HG03439 (cell line): ENCODE measurements around the gene ESYT1.
A peak's percentile ranks its signal among the peaks of the same experiment; 100 is the strongest.
"Not testable (repeated sequence)": the region's sequence is repeated elsewhere in the genome, so short reads cannot be mapped to it uniquely, and the experiment has no call there.

Source experiments
- ATAC-seq: cut with Tn5 transposase; IDR thresholded peaks from one replicate; pipeline ENCODE4 v1.9.1; 2021; ENCODE audit warnings: mild to moderate bottlenecking, moderate library complexity; ENCODE audit not compliant: unreplicated experiment

Gene ESYT1

DNA sequence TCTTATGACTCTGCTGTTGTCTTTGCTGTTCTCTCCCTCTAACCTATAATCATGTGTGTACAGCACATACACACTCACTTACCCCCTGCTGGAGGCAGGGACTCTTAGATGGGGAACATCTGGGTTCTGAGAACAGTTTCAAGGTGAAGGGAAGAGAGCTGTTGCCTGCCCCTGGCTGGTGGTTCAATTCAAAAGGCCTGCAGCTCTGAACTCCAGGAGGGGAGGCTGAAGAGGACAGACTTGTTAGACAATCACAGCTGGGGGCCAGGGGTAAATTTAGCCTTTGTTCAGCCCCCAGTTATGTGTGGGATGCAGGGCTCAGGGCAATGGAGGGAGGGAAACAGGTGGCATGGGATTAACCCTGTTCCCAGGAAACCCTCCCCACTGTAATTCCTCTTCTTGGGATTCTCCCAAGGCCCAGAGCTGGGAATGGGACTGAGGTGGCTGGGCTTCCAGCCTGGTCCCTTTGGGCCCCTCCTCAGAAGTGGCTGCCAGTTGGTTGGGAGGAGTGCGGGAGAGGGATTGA is 26.2 kb downstream of the ESYT1 start:
- ATAC-seq, result no peak

DNA sequence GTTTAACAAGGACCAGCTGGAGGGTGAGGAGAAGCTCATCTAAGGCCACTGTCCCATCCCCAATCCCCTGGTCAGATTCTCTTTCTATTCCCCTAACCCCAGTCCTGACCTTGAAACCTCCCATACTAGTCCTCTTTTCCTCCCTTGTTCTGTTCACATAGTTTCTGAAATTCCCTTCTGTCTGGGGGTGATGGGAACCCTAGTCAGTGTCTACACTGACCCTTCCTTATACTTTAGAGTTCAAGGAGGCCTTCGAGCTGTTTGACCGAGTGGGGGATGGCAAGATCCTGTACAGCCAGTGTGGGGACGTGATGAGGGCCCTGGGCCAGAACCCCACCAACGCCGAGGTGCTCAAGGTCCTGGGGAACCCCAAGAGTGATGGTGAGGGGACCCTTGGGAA is 26.8 kb downstream of the ESYT1 start:
- ATAC-seq, result no peak

DNA sequence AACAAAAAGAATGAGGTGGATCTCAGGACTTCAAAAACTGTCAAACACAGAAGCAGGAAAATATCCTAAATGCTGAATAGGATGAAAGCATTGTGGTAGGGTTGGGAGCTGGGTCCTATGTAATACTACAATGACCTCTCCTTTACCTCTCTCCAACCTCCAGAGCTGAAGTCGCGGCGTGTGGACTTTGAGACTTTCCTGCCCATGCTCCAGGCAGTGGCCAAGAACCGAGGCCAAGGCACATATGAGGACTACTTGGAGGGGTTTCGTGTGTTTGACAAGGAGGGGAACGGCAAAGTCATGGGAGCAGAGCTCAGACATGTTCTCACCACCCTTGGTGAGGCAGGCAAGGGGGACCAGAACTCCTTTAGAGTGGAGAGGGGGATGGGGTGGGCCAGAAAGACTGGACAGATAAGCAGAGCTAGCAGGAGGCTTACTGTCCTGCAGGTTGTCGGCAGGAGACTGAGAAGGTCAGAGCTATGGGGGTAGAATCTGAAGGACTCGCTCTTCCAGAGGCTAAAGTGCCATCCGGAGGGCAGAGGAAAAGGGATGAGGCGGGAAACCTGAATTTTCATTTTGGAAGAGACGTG is 27.3 kb downstream of the ESYT1 start:
- no peak for ATAC-seq

DNA sequence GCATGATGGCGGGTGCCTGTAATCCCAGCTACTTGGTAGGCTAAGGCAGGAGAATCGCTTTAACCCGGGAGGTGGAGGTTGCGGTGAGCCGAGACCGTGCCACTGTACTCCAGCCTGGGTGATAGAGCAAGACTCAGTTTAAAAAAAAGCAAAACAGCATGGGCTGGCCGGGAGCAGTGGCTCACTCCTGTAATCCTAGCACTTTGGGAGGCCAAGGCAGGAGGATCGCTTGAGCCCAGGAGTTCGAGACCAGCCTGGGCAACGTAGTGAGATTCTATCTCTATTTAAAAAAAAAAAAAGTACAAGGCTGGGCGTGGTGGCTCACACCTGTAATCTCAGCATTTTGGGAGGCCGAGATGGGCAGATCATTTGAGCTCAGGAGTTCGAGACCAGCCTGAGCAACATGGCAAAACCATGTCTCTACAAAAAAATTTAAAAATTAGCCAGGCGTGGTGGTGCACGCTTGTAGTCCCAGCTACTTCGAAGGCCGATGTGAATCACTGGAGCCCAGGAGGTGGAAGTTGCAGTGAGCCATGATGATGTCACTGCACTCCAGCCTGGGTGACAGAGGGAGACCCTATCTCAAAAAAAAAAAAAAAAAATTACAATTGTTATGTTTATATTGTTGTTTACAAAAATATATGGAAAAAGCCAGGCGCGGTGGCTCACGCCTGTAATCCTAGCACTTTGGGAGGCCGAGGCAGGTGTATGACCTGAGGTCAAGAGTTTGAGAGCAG is 28.6 kb downstream of the ESYT1 start:
- ATAC-seq, result not testable (repeated sequence)

GRCh38 chr12:56157201-56158028 is 29.3 kb downstream of the ESYT1 start:
- ATAC-seq, result peak; percentile 16

- ATAC-seq, result peak; percentile 84
These were observed 30.2 kb downstream of the ESYT1 start, which contains the start of gene MYL6 for GRCh38 chr12:56158029-56158925. Gene MYL6 (plus strand): TSS chr12:56158359. CDS start chr12:56158402, 43 bp downstream.

DNA sequence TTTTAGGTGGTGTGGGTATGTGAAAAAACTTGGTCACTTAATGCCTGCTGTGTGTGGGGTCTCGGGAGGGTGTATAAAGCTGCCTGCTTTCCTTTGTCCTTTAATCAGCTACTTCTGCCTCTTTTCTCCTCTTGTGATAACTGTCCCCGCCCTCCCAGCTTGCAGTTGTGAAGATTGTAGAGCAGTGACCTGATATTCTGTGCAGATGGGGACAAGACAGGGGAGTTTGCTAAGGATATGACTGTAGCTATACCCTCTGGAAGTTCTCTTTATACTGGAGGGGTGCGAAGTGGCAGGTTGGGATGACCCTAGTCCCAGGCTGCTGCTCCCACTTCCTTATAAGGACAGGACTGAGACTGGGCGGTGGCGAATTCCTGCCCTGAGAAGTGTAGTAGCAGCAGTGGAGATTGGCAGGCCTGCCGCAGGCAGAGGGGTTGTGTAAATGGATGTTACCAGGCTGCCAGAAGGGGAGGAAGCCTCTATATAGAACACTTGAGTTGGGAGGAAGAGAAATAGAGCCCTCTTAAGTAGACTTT is 30.9 kb downstream of the ESYT1 start:
- no peak for ATAC-seq

DNA sequence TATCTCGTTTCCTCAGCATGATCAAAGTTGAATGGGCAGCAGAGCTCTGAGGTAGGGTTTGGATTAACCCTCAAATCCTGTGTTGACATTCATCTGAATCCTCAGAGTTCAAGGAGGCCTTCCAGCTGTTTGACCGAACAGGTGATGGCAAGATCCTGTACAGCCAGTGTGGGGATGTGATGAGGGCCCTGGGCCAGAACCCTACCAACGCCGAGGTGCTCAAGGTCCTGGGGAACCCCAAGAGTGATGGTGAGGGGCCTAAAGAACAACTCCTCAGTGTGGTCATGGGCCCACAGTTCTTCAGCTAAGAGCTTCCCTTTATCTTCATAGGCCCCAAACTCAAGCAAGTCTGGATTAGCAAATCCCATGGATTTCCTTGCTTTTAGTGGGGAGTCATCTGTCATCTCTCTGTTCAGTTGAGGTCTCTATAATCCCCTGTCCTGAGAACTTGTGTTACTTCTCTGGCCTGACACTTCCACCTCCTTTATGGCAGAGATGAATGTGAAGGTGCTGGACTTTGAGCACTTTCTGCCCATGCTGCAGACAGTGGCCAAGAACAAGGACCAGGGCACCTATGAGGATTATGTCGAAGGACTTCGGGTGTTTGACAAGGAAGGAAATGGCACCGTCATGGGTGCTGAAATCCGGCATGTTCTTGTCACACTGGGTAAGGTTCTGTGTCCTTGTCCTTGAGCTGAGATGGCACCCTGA is 31.6 kb downstream of the ESYT1 start:
- no peak for ATAC-seq

DNA sequence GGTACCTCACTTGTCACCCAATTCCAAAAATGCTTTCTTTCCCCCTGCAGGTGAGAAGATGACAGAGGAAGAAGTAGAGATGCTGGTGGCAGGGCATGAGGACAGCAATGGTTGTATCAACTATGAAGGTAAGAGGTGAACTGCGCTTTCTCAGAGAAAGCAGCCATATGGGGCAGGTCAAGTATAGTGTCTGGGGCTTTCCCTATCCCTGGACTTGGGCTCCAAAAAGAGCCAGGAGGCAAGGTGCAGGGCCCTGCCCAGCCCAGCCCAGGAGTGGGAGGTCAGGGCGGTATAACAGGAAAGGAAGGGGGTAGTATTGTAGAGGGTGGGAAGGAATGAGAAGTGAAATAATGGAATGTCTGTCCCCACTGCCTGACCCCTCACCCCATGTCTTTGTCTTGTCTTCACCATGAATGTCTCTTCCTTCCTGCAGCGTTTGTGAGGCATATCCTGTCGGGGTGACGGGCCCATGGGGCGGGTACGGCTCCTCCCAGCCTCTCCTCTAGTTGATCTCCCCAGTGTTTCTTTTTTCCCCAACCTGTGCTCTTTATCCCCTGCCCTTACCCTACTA is 32.2 kb downstream of the ESYT1 start:
- no peak for ATAC-seq

DNA sequence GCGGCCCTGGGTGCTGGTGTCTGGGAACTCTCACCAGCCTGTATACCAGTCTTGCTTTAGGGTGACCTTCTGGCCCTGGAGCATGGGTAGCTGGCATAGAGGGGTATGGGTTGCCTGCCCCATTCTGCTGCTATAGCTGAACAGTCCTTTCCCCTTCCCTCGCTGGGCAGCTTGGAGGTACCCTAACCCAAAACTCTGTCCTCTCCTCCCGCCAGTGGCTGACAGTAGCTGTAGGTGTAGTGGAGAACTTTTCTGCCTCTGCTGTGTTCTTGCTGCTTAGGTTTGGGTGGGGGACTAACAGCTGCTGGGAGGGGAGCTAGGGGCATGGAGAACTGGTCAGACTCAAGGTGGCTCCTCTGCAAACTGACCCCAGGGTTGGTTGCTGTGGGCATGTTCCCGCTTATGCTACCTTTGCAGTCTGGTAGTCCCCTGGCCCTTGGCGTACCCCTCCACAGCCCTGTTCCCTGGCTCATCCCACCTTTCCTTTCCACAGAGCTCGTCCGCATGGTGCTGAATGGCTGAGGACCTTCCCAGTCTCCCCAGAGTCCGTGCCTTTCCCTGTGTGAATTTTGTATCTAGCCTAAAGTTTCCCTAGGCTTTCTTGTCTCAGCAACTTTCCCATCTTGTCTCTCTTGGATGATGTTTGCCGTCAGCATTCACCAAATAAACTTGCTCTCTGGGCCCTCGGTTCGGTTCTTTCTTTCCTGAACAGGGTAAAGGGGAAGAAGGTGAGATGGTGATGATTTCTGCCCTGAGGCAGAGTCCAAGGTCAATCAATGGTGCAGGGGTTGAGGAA is 33.0 kb downstream of the ESYT1 start:
- ATAC-seq, result no peak

DNA sequence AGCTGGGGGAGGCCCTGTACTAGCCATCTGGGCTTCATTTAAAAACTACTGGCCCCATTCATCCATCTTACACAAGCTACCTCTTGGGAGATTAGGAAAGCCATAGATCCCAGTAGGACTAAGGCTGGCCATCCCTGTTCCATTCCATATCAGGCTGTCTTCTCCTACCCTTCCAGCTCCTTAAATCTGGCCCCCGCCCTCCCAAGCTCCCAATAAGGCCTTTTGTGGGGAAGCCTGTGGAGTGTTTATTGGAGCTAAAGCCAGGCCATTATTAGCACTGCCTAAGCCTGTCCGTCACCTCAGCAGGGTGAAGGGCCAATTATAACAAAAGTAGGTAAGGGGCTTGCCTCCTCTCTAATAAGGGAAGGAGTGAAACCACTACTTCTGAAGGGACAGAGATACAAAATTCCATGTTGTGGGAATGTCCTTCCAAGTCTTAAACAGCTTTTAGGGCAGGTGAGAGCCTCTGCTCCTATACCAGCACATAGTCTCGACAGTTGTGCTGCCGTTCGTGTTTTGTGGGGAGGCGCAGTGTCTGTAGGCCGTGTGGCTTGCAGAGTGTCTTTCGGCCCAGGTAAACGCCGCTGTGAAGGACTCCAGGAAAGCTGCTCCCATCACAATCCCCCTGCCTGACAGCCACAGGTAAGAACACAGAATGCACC is 33.8 kb downstream of the ESYT1 start:
- no peak for ATAC-seq

GRCh38 chr12:56162468-56163290 is 34.6 kb downstream of the ESYT1 start:
- no peak for ATAC-seq

- no peak for ATAC-seq
These were observed 35.7 kb downstream of the ESYT1 start for GRCh38 chr12:56163533-56164344.

- no peak for ATAC-seq
These were observed 36.3 kb downstream of the ESYT1 start for GRCh38 chr12:56164345-56164729.

- no peak for ATAC-seq
These were observed 37.3 kb downstream of the ESYT1 start for GRCh38 chr12:56165369-56165768.

GRCh38 chr12:56169229-56169759 is 41.2 kb downstream of the ESYT1 start:
- ATAC-seq, result no peak
